D341Med (cell line): Measurements from ENCODE around the gene HECTD1.
"Not testable (repeated sequence)": the region's sequence is repeated elsewhere in the genome, so short reads cannot be mapped to it uniquely, and the experiment has no call there.

ENCODE experiments used
- DNase-seq: peaks from one replicate; pipeline ENCODE4 v3.0.0; 2012; ENCODE audit warnings: low spot score

The HECTD1 gene

DNA sequence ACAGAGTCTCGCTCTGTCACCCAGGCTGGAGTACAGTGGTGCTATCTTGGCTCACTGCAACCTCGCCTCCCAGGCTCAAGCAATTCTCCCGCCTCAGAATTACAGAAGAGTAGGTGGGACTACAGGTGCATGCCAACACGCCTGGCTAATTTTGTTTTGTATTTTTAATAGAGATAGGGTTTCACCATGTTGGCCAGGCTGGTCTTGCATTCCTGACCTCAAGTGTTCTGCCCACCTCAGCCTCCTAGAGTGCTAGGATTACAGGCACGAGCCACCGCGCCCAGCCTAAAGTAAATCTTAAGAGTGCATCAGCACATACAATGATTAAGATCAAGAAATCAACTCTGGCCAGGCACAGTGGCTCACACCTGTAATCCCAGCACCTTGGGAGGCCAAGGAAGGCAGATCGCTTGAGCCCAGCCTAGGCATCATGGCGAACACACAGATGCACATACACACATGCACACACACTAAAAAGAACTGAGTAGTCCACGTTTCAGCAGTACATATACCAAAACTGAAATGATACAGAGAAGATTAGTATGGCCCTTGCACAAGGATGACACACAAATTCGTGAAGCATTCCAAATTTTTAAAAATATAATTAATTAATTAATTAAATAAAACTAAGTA is 65.0 kb downstream of the HECTD1 start:
- DNase-seq: no peak

- DNase-seq: no peak
Measured at GRCh38 chr14:31139301-31139847, 68.2 kb downstream of the HECTD1 start.

DNA sequence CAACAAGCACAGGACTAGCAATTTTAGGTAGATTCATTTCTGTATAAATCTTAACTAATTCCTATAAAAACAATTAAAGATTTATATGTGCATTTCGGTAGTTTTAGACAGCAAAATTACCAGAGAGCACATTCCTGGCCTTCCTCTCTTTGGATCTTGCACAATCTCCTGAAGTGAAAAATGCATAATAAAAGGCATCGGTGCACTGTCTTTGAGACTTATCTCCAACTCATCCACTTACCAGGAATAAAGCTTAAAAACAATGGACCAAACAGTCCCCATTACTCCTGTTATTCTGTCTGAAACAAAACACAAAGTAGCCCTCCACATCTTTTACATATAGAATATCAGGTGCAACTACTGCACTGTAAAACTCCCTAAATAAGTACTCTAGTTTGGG is 69.3 kb downstream of the HECTD1 start:
- no peak for DNase-seq

DNA sequence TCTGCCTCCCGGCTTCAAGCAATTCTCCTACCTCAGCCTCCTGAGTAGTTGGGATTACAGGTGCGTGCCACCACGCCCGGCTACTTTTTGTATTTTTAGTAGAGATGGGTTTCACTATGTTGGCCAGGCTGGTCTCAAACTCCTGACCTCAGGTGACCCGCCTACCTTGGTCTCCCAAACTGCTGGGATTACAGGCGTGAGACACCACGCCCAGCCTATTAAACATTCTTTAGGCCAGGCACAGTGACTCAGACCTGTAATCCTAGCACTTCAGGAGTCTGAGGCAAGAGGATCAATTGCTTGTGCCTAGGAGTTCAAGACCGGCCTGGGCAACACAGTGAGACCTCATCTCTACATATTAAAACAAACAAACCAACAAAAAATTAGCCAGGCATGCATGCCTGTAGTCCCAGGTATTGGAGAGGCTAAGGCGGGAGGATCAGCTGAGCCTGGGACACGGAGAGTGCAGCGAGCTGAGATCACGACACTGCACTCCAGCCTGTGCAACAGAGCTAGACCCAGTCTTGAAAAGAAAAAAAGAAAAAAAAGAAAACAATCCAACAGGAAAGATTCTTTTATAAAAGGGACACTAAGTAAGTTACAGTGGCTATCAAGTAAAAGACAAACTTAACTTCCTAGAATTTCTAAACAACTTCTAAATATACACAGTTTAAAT is 70.2 kb downstream of the HECTD1 start:
- DNase-seq: no peak

DNA sequence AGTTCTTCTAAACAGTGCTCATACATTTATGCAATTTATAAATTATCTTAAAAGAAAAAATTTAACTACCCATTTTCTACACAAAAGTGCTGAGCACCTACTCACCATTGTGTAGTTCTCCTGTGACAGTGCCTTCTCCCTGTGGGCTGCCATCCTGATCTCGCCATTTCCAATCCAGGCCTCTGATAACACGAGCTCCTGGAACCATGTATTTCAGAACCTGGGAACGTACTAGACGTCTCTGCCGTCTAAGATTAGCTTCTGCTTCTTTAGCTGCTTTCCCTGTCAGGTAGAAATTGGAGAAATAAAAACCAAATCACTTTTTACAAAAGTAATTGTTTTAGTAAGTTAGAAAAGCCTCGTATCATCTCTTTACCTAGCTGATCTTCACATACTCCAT is 74.5 kb downstream of the HECTD1 start:
- no peak for DNase-seq

DNA sequence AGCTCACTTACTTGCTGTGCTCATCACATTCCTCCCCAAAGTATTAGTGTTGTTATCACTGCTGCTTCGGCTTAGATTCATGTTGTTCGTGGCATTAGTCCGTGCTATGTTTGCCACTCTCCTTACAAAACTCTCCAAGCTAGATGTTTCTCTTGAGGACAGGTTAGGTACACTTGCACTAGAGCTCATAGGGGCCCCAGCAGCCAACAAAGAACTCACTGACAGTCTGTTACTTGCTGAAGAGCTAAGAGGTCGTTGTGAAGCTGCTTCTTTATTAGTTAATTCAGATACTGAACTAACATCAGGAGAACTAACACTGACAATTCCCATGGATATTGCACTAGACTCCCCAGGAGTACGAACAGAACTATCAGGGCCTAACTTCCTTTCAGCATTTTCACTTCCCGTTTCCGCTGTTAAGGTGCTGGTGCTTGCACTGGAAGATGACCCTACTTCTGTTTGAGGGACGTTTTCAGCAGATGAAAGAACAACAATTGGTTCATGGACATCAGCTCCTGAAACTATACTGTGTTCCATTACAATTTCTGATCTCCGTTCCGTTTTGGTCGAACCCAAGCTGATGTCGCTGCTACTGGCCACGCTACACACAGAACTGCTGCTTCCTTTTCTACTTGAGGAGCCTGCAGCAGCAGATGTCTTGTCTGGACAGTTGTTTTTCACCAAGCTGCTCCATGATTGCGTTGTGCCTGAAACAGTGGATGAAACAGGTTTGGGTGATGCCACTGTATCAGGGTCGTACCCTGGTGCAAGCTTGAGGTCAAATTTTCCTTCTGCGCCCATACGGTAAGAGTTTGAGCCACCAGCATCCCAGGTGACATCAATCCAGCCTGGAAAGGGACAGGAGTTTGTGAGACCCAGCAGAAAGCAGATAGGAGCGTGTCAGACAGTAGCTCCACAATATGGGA is 78.7 kb downstream of the HECTD1 start:
- DNase-seq: no peak

- no peak for DNase-seq
Measured at GRCh38 chr14:31127690-31128089, 79.9 kb downstream of the HECTD1 start.

GRCh38 chr14:31126680-31127079 is 80.9 kb downstream of the HECTD1 start:
- DNase-seq: no peak

DNA sequence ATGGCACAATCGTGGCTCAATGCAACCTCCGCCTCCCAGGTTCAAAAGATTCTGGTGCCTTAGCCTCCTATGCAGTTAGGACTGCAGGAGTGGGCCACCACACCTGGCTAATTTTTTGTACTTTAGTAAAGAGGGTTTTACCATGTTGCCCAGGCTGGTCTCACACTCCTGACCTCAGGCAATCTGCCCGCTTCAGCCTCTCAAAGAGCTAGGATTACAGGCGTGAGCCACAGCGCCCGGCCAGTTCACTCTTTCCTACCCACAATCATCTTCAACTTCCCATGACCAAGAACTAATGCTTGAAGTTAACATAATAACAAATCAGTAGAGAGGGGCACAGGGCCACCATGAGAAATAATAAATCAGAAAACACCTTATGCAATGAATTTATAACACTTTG is 82.4 kb downstream of the HECTD1 start:
- no peak for DNase-seq

DNA sequence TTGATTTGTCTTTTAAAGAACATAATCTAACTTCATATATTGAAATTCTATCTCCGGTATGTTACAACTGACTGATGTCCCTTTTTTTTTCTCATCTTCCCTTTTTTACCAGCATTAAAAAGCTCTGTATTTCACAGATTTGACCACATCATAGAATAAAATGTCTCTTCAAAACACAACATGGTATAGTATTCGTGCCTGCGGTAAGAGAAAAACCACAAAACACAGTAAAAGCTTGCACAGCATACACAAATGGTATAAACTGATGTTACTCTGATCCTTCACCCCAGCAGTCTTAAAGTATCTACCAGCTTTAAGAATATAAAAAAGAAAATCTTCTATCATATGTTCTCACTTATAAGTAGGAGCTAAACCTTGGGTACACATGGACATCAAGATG is 83.4 kb downstream of the HECTD1 start:
- DNase-seq: no peak

- no peak for DNase-seq
Measured at GRCh38 chr14:31122921-31123320, 84.7 kb downstream of the HECTD1 start.

GRCh38 chr14:31122098-31122611 is 85.4 kb downstream of the HECTD1 start:
- DNase-seq: no peak

DNA sequence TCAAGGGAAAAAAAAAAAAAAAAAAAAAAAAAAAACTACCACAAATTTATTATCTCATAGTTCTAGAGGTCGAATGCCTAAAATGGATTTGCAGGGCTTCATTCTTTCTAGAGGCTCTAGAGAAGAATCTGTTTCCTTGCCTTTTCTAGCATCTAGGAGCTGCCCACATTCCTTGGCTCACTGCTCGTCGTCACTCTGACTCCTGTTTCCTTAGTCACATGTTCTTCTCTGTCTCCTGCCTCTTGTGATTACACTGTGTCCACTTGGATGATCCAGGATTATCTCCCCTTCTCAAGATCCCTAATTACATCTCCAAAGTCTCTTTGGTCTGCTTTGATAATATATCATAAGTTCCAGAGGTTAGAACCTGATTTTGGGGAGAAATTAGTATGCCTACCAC is 88.7 kb downstream of the HECTD1 start:
- DNase-seq: no peak

- DNase-seq: no peak
Measured at GRCh38 chr14:31113794-31114193, 93.8 kb downstream of the HECTD1 start.

GRCh38 chr14:31110872-31111271 is 96.7 kb downstream of the HECTD1 start:
- DNase-seq: no peak

DNA sequence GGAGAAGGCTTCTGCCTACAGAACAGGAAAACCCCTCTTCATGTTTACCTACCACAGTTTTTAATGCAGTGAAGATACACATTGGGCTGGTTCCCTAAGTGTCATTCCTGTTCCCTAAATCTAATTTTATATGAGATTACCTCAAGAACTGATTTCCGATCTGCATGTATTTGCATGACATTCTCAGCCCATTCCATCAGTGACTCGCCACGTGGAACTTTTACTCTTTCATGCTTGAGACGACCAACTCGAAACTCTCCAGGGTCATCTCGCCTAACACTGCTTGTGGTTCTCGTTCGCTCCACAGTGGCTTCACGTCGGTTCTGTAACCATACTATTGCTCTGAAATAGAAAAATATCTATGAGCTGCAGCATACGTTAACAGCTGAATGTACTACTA is 98.3 kb downstream of the HECTD1 start:
- no peak for DNase-seq

- DNase-seq: no peak
Measured at GRCh38 chr14:31106768-31107167, 100.8 kb downstream of the HECTD1 start.

DNA sequence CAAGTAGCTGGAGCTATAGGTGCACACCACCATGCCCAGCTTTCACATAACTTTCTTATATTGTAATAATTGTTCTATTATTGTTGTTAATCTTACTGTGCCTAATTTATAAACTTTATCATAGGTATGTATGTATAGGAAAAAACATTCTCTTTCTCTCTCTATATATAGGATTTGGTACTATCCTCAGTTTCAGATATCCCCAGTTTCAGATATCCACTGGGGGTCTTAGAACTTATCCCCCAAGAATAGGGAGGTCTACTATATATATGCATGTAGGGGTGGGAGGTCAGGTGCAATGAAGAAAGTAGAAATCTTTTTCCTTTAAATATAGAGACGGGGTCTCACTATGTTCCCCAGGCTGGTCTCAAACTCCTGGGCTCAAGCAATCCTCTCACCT is 110.5 kb downstream of the HECTD1 start:
- no peak for DNase-seq

GRCh38 chr14:31096255-31096654 is 111.3 kb downstream of the HECTD1 start:
- no peak for DNase-seq

- DNase-seq: not testable (repeated sequence)
Measured at GRCh38 chr14:31095817-31096216, 111.8 kb downstream of the HECTD1 start.

- DNase-seq: not testable (repeated sequence)
Measured at GRCh38 chr14:31093884-31094839, 113.4 kb downstream of the HECTD1 start.
